ENCODE data around the gene CLDN22.

DNA sequence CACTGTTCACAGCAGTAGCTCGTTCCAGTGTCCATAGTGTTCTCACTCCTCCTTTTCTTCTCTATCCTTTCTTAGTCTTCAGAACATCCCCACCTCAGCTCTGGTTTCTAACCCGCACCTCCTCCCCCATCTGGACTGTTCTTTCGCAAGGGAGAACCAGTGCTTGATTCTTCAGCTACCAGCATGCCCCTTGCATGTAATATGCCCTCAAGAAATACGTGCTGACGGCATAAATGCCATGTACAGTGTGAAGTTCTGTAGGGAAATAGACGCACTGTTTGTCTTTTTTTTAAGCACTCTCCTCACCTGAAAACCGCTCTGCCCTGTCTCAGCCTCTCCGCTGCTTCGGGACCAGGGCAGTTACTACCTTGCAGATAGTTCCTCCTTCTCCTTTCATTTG, 5.3 kb downstream of the CLDN22 start:
- TF ChIP-seq, protein P1, sequence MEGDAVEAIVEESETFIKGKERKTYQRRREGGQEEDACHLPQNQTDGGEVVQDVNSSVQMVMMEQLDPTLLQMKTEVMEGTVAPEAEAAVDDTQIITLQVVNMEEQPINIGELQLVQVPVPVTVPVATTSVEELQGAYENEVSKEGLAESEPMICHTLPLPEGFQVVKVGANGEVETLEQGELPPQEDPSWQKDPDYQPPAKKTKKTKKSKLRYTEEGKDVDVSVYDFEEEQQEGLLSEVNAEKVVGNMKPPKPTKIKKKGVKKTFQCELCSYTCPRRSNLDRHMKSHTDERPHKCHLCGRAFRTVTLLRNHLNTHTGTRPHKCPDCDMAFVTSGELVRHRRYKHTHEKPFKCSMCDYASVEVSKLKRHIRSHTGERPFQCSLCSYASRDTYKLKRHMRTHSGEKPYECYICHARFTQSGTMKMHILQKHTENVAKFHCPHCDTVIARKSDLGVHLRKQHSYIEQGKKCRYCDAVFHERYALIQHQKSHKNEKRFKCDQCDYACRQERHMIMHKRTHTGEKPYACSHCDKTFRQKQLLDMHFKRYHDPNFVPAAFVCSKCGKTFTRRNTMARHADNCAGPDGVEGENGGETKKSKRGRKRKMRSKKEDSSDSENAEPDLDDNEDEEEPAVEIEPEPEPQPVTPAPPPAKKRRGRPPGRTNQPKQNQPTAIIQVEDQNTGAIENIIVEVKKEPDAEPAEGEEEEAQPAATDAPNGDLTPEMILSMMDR (IDR thresholded peaks at IDR 0.05; ENCODE audit: borderline replicate concordance, extremely low read depth, low read length, poor library complexity, severe bottlenecking) = no peak
- no peak for TF ChIP-seq EZH2 (IDR thresholded peaks at IDR 0.05; ENCODE audit: borderline replicate concordance, low read depth, low read length, severe bottlenecking)

Data from DND-41 (cell line).